B cell (primary cell): ENCODE data around the gene ADRM1.

ENCODE experiments used
- CTCF ChIP-seq: fragments of 200-600 bp; IDR thresholded peaks from one replicate; pipeline ENCODE4 v1.8.0; 2022; ENCODE audit warnings: antibody characterized with exemption, mild to moderate bottlenecking
- EZH2 ChIP-seq: IDR thresholded peaks from 2 replicates; pipeline ENCODE4 v1.6.1; 2012; ENCODE audit warnings: borderline replicate concordance, low read depth, mild to moderate bottlenecking, moderate library complexity, low read length; ENCODE audit not compliant: insufficient read depth, poor library complexity, severe bottlenecking

- TF ChIP-seq EZH2 = no peak
- TF ChIP-seq CTCF = no peak
Observed at GRCh38 chr20:62262064-62262463, 40.7 kb upstream of the ADRM1 start.
